Adipose tissue (tissue), 3 donors: ENCODE data around the gene TEX44. TPM values are rescaled to one million over a fixed set of nuclear protein-coding genes. Genes with fewer than 3 reads are reported as not detected.
"Not testable (repeated sequence)": the region's sequence is repeated elsewhere in the genome, so short reads cannot be mapped to it uniquely, and the experiment has no call there.

ENCODE experiments used
- H3K27ac ChIP-seq: one replicate; pipeline ENCODE4 v1.5.1; 2013; ENCODE audit warnings: low read depth, low read length
- WGBS, 3 donors: extraction: QIAGEN DNeasy Blood & Tissue Kit; methylation state at CpG; one replicate each; pipeline ENCODE4 v1.1.7; 2013; 5-methylcytosine and 5-hydroxymethylcytosine counted together
- polyA plus RNA-seq, 3 donors: library from polyadenylated mRNA; stranded (reverse); fragments of 200-250 nt; gene quantifications; one replicate each; pipeline ENCODE4 v1.2.3, GENCODE V29; 2013
- donor health status: healthy with polysubstance abuse.
- donor health status: Bipolar disorder and iron deficiency.
- donor health status: healthy.

The TEX44 gene
- polyA plus RNA-seq, result not detected

DNA sequence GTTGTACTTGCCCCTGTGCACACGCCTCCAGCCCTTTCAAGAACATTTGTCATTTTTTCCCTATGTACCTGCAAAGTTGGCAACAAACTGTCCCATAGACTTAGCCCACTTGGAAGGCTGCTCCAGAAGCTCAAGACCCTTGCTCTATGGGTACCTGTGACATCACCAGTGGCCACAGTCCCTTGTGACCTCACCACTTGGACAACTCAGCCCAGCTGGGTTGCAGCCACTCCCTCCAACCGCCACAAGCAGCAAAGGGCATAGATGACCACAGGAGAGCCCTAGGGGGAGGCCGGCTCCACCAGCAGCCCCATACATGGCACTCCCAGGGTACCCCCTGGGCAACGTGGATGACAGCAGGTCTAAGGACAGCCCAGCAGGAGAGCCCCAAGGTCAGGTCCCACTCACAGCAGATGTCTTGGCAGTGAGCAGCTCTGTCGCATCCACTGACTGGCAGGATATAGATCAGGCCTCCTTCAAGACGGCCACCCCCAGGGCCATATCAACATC is at the start of gene TEX44:
TEX44 (plus strand) TSS at position 229 of the 510 bp plus-strand sequence; CDS start at position 317, 88 bp downstream.
- WGBS, 3 donors, result 77 to 85% (median 77%) methylated on average over 6 of the region's 6 CpGs

DNA sequence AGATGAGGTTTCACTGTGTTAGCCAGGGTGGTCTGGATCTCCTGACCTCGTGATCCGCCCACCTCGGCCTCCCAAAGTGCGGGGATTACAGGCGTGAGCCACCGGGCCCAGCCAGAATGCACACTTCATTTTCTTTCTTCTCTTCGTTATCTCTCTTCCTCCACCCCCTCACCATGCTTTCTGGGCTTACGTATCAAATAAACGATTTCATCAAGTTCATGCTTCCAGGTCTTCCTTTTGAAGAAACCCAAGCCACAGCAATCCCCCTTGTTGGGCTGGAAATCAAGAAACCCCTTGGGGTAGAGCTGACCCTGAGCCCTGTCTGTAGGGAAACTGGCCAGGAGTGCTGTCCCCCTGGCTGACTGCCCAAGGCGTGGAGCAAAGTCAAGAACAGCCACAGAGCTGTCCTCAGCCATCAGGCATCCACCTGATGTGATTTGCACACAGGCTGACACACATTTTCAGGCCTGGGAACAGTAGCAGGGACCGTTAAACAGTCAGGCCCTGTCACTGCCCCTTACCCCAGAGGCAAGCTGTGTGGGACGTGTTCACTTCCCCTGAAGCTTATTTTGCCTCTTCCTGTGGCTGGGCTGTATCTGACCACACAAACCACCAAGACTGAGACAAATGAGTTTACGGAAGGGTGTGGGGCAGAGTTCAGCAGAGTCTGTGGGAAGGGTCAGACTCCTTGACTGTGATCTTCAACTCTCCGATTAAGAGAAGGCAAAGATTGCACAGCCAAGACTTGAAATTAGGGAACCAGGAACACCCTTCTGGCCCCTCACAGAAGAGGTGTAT is 47.4 kb upstream of the TEX44 start:
- WGBS, 3 donors, result 17 to 48% (median 26%) methylated on average over 14 of the region's 14 CpGs
- H3K27ac ChIP-seq, result no peak overlapping the region

More for the DNA sequence above, at the start of gene TEX44:
- no peak within 1 kb of the TSS for H3K27ac ChIP-seq

DNA sequence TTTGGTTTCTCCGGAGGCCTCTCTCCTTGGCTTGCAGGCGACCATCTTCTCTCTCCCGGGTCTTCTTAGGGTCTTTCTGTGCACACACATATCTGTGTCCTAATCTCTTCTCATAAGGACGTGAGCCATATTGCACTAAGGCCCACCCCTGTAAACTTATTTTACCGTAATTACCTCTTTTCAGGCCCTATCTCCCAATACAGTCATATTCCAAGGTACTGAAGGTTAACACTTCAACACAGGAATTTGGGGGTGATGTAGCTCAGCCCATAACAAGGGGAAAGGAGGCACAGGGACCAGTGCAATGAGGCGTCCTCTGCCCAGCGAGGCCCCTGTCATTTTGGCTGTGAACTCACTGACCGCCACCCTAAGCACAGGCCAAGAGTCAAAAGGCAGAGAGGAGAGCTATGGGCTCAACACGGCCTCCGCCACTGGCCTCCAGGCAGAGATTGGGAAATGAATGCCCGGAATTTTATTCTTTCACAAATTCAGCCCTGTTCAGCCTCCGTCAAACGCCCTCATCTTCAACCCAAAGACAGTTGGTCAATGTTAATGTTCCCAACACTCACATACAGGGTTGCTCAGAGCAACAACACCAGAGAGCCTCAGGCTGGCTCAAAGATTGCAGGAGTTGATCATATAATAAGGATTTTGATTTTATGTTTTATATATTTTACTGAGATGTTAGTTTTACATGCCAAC is 46.5 kb upstream of the TEX44 start:
- 62 to 86% (median 72%) methylated on average over 13 of the region's 13 CpGs for WGBS, 3 donors
- no peak overlapping the region for H3K27ac ChIP-seq

DNA sequence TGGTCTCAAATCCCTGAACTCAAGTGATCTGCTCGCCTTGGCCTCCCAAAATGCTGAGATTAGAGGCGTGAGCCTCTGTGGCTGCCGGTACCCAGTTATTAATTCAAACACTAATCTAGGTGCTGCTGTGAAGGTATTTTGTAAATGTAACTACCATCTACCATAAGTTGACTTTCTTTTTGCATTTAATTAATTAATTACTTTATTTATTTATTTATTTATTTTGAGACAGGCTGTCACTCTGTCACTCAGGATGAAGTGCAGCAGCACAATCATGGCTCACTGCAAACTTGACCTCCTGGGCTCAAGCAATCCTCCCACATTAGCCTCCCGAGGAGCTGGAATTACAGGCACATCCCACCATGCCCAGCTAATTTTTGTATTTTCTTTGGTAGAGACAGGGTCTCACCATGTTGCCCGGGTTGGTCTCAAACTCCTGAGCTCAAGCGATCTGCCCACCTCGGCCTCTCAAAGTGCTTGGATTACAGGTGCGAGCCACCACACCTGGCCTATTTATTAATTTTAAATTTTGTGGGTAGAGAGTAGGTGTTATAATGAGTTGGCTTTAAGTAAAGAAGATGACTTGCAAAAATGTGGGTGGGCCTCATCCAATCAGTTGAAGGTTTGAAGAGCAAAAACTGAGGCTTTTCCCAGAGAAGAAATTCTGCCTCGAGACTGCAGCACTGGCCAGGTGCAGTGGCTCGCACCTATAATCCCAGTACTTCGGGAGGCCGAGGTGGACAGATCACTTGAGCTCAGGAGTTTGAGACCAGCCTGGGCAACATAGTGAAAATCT is 45.2 kb upstream of the TEX44 start:
- H3K27ac ChIP-seq, result no peak overlapping the region
- WGBS, 3 donors, result 92 to 97% (median 96%) methylated on average over 12 of the region's 12 CpGs

DNA sequence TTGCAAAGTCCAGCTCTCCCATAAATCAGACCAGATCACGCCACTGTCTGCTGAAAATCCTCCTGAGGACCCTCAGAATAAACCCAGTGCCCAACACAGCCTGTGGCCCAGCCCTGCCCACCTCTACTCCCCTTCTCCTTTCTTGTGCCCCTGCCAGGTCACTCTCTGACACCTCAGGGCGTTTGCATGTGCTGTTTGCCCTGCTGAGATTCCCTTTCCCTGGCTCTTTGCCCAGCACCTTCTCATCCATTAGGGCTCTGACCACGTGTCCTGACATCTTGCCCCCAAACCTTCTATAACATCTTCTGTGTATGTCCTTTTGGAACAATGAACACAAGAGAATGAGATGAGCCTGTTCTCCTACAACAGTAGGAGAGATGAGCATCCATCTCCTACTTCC is 43.9 kb upstream of the TEX44 start:
- WGBS, 3 donors, result 60 to 63% (median 63%) methylated on average over 3 of the region's 3 CpGs
- H3K27ac ChIP-seq, result no peak overlapping the region

DNA sequence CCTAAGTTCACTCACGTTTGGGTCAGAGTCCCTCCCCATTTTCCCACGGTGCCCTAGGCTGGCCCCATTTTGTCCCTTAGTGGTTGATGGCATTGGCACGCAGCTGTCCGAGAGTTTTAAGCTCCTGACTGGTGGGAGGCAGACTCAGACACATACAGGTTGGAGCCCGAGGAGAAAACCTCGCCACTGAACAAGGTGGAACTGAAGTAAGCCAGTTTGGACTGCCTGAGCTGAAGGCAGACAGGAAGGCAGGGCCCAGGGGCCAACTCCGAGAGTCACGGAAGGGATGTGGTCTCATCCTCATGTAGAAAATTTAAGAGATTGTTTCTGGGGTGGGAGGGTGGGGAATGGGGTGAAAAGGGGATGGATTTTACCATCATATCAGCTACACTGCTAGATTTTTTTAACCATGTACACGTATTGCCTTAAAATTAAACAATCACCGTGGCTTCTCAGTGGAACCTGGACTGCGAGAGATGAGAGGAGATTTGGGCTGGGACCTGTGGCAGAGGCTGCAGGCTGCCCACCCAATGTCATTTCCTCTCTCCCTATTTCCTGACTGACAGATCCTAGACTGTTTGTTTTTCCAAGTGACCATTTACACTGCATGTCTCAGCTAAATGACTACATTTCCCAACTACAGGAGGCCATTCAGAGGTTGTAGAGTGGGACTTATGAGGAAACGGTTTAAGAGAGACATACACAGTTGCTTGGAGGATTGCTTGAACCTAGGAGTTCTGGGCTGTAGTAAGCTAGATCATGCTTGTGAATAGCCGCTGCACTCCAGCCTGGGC is 43.0 kb upstream of the TEX44 start:
- 72 to 90% (median 81%) methylated on average over 13 of the region's 13 CpGs for WGBS, 3 donors
- no peak overlapping the region for H3K27ac ChIP-seq

DNA sequence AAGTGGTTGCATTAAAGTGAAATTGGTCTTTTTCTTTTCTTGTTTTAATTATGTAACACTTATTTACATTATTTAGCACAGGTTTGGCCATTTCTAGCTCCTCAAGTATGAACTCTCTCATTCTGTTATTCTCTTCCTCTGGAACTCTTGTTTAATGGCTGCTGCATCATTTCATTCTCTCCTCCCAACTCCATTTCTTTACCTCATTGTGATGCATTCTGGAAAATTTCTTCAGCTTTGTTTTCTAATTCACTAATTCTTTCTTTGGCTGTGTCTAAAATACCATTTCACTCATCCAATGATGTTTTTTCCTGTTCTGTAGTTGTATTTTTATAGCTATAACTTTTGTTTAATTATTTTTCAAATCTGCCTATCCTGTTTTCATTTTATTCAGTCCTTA is 39.9 kb upstream of the TEX44 start:
- H3K27ac ChIP-seq, result no peak overlapping the region

DNA sequence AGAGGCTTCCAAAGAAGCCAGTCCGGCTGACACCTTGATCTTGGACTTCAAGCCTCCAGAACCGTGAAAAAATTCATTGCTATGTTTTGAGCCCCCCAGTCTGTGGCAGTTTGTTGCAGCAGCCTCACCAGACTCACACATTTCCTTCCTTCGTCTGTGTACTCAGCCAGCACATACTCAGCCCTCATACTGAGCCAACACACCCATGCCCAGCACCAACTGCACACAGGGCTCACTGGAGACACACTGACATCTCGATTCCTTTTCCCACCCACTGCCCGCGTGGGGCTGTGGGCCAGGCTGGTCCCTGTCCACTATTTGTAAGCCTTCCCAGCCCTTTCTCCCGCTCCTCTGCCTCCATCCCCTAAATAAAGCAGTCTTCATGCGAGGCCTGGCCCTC is 38.3 kb upstream of the TEX44 start:
- 37 to 68% (median 39%) methylated on average over 8 of the region's 8 CpGs for WGBS, 3 donors
- no peak overlapping the region for H3K27ac ChIP-seq

DNA sequence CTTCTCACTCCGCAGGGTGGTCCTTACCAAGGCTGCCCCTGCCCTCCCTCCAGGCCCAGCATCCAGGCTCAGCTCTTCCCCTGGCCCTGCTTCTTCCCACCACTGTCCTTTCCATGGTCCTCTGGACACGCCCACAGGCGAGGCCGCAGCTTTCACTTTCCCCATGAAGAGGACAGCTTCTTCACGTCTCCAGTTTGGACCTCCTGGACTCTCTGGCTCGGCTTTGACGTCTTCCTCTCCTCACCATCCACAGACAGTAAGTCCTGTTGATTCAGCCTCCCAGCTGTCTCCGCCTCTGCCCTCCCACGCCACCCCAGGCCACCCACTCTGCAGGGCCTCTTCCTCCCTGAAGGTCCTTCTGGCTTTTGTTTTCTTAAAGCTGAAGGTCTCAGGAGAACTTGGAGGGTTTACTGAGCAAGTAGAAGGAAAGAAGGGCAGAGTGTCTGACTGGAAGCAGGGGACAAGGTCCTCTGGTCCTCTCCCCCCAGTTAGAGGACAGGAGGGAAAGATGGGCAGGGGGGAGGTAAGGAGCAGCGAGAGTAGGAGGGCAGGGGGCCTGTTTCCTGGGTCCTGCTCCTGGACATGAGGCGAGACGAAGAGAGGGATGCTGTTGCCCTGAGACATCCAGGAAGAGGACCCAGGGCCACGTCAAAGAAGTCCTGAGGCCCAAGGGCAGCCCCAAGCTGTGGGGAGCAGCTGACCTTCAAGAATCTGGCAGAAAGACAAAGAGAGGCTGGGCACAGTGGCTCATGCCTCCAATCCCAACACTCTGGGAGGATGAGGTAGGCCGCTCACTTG is 37.7 kb upstream of the TEX44 start:
- no peak overlapping the region for H3K27ac ChIP-seq
- 30 to 67% (median 33%) methylated on average over 14 of the region's 14 CpGs for WGBS, 3 donors

DNA sequence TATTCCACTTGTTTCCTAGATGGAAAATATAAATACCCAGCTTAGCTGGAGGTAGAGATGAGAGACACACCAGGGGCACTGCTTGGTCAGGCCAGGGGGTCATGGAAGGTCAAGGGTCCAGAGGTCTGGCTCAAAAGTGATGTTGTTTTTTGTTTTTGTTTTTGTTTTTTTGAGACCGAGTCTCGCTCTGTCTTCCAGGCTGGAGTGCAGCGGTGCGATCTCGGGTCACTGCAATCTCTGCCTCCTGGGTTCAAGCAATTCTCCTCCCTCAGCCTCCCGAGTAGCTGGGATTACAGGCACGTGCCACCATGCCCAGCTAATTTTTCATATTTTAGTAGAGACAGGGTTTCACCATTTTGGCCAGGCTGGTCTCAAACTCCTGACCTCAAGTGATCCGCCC is 36.2 kb upstream of the TEX44 start:
- not testable (repeated sequence) for H3K27ac ChIP-seq
- WGBS, 3 donors, result 92 to 98% (median 95%) methylated on average over 8 of the region's 8 CpGs

DNA sequence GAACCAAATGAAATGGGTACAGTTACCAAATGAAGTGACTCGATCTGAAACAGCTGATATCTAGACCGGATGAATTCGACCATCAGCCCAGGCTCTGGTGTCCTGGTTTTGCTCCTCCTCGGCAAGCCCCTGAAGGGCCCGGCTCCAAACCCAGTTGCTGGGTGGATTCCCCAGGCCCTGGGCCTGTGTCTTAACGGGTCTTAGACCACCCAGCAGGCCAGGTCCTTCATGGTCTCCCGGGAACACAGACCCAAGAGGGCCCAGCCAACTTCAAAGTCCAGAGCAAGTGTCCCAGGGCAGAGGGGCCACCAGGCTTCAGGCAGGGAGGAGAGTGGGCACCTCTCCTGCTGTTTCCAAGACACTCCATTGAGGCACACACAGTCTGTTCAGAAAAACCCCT is 35.7 kb upstream of the TEX44 start:
- 86 to 91% (median 87%) methylated on average over 7 of the region's 7 CpGs for WGBS, 3 donors
- H3K27ac ChIP-seq, result no peak overlapping the region

DNA sequence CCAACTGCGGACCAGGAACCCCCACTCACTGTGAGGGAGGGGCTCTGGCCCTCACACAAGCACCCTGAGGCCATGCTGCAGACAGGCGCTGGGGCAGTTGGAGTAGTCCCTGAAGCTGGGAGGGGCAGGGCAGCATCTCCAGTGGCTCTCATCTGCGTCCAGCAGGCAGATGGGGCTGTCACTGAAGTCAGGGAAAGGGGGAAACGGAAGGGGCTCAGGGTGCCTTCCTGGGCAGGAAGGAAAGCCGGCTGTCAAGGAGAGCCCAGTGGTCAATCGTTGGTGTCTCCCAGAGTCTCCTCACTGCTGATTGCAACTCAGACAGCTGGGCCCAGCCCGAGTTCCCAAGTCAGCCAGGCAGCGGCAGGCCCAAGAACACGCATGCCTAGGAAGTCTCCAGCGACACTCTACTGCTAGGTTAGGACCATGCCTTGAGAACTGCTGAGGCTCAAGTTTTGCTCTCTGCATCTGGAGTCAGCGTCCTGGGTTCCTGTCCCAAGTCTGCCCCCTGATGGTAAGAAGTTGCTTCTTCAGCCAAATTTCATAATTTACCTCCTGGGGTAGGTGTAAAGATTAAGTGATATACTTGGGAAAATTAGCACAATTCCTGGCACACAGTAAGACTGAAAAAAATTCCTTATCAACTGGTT is 35.0 kb upstream of the TEX44 start:
- WGBS, 3 donors, result 23 to 42% (median 28%) methylated on average over 11 of the region's 11 CpGs
- H3K27ac ChIP-seq, result no peak overlapping the region

DNA sequence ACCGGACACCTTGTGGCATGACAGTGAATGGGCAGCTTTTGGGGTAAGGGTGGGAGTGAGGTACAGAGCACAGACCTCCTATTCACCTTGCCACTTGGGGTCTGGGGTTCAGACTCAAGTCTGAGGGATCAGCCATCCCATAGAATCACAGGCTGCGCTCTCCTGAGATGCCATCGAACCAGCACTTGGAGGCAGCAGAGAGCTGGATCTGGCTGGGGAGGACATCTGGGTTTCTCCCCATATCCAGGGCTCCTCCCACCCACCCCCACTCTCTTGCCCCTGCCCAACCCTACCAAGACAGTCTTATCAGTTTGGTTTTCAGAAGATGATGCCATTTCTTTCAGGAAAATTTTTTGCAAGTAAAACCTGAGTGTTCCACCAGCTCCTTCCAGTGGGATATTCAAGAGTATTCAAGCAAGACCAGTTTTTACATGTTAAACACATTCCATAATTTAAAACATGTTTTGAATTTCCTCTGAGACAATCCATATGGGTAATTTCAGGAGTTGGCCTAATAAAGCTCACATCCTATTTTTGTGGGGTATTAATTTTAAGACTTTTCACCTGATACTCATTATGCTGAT is 29.2 kb upstream of the TEX44 start:
- WGBS, 3 donors, result 15 to 27% (median 20%) methylated on average over 3 of the region's 3 CpGs
- H3K27ac ChIP-seq, result no peak overlapping the region

DNA sequence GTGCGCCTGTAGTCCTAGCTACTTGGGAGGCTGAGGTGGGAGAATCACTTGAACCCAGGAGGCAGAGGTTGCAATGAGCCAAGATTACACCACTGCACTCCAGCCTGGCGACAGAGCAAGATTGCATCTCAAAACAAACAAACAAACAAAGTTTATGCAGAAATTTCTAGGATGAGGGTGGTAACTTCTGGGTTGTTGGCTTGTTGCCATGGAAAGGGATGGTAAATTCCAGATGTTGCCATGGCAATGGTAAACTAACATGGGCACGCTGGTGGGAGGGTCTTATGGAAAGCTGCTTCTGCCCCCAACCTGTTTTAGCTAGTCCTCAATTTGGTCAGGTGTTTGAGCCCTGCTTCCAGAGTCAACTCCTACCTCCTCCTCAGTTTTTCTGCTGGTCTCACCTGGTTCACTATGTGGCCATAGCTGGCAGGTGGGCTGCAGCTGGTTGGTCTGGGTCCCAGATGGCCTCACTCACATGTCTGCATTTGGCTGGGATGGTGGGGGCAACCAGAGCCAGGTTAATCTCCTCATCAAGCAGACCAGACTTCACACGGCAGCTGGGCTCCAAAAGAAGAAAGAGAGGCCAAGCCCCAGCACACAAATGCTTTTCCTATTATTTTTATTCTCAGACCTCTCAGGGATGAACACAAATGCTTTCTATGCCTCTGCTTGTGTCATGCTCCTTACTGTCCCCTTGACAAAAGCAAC is 26.6 kb upstream of the TEX44 start:
- 67 to 86% (median 82%) methylated on average over 4 of the region's 4 CpGs for WGBS, 3 donors
- H3K27ac ChIP-seq, result no peak overlapping the region

DNA sequence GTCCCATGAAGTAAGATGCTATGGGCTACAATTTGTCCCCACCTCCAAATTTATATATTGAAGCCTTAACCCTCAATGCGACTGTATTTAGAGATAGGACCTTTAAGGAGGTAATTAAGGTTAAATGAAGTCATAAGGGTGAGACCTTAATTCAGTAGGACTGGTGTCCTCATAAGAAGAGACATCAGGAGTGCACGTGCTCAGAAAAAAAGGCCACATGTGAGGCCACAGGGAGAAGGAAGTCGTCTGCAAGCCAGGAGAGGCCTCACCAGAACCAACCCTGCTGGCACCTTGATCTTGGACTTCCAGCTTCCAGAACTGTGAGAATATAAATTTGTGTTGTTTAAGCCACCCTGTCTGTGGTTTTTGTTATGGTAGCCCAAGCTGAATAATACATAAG is 25.5 kb upstream of the TEX44 start:
- H3K27ac ChIP-seq, result no peak overlapping the region
- WGBS, 3 donors, result 85 to 87% (median 86%) methylated on average over 3 of the region's 3 CpGs

DNA sequence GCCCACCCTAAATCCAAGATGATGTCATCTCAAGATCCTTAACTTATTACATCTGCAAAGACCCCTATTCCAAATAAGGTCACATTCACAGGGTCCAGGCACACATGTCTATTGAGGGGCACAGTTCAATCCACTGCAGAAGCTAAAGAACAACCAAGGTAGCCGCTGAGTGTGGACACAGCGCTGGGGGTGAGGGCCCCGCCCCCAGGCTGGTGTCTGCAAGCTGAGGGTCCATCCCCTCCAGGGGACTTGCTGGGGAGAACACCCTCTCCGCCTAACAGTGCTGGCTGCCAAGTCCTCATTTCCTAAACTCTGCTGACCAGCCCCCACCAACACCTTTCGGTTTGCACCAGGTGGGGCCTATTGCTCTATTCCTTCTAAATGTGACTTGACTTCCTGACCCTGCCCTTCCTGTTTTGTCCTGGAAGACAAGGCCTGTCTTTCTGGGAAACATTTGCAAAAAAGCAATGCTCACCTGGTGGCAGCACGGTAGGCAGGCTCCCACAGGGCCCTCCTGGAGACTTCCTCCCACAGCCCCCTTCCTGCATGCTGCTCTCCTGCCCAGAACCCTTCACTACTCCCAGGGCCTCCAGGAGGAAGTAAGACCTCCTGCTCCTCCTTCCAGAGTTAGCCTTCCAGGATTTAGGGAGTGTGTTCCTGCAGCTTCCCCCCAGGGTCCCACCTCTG is 24.4 kb upstream of the TEX44 start:
- 72 to 90% (median 77%) methylated on average over 6 of the region's 6 CpGs for WGBS, 3 donors
- H3K27ac ChIP-seq, result no peak overlapping the region
